ENCODE measurements around the gene PITPNC1.

DNA sequence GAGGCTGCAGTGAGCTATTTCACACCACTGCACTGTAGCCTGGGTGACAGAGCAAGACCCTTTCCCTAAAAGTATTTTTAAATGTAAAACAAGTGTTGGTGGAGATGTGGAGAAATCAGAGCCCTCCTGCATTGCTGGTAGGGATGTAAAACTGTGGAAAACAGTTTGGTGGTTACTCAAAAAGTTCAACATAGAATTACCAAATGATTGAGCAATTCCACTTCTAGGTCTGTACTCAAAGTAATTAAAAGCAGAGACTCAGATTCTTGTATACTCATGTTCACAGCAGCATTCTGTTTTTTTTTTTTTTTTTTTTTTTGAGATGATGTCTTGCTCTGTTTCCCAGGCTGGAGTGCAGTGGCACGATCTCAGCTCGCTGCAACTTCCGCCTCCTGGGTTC is 141.8 kb downstream of the PITPNC1 start:
- TF ChIP-seq CTCF (IDR thresholded peaks at IDR 0.05; ENCODE audit: insufficient read depth, low read depth, low read length): no peak
- no peak for TF ChIP-seq EZH2 (IDR thresholded peaks at IDR 0.05; ENCODE audit: insufficient read depth, low read length)
